Measurements from ENCODE around the gene WASF3. TPM values are rescaled to one million over a fixed set of nuclear protein-coding genes. Genes with fewer than 3 reads are reported as not detected.

WASF3 gene
- total RNA-seq, 4 donors from 2014 or later: 5.9 to 37.5 (median 12.5) TPM

DNA sequence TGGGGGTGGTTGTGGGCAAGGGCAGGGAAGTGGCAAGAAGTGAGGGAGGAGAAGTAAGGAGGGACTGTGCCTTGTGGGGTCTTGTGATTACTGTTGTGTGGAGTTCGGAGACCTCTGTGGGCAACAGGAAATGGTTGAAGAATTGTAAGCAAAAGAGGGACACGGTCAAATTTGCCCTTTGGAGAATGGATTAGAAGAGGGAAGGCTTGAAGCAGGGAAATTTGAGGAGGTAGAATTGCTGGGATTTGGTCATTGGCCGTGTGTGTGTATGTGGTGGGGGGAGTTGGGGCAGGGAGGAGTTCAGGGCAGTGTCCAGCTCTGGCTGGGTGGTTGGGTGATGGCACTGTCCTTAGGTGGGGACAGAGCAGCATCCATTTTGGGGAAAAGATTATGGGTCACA lies 3.6 kb downstream of the WASF3 start:
- TF ChIP-seq, protein P1, sequence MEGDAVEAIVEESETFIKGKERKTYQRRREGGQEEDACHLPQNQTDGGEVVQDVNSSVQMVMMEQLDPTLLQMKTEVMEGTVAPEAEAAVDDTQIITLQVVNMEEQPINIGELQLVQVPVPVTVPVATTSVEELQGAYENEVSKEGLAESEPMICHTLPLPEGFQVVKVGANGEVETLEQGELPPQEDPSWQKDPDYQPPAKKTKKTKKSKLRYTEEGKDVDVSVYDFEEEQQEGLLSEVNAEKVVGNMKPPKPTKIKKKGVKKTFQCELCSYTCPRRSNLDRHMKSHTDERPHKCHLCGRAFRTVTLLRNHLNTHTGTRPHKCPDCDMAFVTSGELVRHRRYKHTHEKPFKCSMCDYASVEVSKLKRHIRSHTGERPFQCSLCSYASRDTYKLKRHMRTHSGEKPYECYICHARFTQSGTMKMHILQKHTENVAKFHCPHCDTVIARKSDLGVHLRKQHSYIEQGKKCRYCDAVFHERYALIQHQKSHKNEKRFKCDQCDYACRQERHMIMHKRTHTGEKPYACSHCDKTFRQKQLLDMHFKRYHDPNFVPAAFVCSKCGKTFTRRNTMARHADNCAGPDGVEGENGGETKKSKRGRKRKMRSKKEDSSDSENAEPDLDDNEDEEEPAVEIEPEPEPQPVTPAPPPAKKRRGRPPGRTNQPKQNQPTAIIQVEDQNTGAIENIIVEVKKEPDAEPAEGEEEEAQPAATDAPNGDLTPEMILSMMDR (IDR thresholded peaks at IDR 0.05): no peak
- intact Hi-C loops (cut with DNase I; ENCODE audit: low total_unique reads): no loop called here
- H3K4me3 ChIP-seq: no peak overlapping the region
- DNase-seq: no peak
- H3K9me3 ChIP-seq: no peaks in the 10 kb centered on the region
- H3K36me3 ChIP-seq: no peaks in the 10 kb centered on the region
- H3K4me1 ChIP-seq: peaks cover 0 to 4% of the 10 kb centered on the region in 2 donors
- H3K27ac ChIP-seq: no peak overlapping the region
- no peaks in the 10 kb centered on the region for H3K27me3 ChIP-seq

DNA sequence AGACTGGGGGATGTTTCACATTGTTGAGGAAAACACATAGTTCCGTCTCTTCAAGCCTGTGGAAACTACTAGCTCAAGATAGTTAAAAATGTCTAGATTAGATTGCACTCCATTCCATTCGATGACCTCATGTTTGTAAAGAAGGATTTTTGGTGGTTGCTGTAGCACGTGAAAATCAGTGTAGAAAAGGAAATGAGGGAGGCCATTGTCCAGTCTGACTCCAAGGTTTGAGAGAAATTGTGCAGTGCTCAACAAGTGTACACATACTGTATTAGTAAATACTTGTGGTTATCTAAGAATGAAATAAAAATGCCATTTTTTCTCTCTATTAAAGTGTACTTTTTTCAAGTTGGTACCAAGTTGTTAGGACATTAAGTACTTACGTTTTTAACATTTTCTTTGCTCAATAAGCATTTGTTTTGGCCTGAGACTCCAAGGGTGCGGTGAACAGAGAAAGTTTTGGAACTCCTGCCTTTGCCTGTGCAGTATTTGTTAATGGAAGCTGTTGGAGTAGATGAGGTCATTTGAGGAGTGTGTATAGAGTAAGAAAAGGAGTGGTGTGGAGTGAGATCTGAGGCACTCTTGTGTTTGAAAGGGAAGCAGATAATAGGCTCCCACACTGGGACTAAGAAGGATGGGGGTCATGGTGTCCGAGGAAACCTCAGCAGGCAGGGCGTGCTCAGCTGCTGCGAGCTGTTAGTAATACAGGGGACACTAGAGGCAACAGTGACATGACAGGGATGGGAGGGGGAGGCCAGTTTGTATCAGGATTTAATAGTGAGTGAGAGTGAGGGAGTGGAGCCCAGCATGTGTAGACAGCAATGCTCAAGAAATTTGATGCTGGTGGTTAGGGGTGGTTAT lies 4.4 kb downstream of the WASF3 start:
- intact Hi-C loops (cut with DNase I; ENCODE audit: low total_unique reads): no loop called here
- peaks cover 0 to 4% of the 10 kb centered on the region in 2 donors for H3K4me1 ChIP-seq
- DNase-seq: no peak
- H3K36me3 ChIP-seq: no peaks in the 10 kb centered on the region
- no peaks in the 10 kb centered on the region for H3K9me3 ChIP-seq
- H3K27ac ChIP-seq: no peak overlapping the region
- H3K4me3 ChIP-seq: no peak overlapping the region
- TF ChIP-seq POLR2A (IDR thresholded peaks at IDR 0.05): no peak
- TF ChIP-seq, protein P1 (IDR thresholded peaks at IDR 0.05): no peak
- H3K27me3 ChIP-seq: no peaks in the 10 kb centered on the region

DNA sequence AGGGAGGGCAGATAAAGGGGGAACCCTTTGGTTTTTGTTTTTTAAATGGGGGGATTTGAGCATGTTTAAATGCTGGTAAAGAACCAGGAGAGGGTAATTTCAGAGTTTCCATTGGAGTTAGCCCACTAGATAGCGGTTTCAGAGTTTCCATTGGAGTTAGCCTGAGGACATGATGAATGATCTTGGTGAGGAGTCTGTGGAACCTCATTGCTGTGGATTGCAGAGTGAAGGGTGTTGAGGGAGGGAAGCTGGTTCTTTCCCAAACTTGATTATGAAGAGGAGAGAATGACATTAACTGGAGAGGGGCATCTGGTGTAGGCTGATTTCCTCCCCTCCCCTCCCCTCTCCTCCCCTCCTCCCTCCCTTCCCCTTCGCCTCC lies 5.0 kb downstream of the WASF3 start:
- Histone ChIP-seq H3K4me1 (peaks cover 0 to 4% of the 10 kb centered on the region in 2 donors), H3K36me3 (no peaks in the 10 kb centered on the region), H3K27ac (no peak overlapping the region), H3K4me3 (no peak overlapping the region), H3K9me3 (no peaks in the 10 kb centered on the region), H3K27me3 (no peaks in the 10 kb centered on the region)
- no peak for DNase-seq
- intact Hi-C loops (cut with DNase I; ENCODE audit: low total_unique reads): no loop called here
- TF ChIP-seq, protein P1 (IDR thresholded peaks at IDR 0.05): no peak
- no peak for TF ChIP-seq POLR2A (IDR thresholded peaks at IDR 0.05)

DNA sequence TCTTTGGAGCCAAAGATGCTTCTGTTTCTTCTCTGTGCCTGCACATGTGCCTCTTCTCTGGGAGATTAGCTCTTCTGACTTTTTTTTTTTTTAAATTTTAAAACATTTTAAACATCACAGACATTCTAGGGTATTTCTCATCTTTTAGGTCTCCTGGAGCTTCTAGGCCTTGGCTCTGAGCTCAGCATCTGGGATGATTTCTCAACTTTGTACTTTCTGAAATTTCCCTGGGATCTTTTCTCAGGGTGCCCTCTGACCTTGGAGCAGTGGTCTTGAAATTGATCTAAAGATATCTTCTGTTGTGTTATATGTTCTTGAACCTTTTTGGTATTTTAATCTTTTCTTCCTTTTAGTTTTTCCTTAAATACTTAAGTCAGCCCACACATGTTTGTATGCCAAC lies 6.2 kb downstream of the WASF3 start:
- DNase-seq: no peak
- Histone ChIP-seq H3K9me3 (no peaks in the 10 kb centered on the region), H3K27ac (no peak overlapping the region), H3K4me3 (no peak overlapping the region), H3K36me3 (no peaks in the 10 kb centered on the region), H3K4me1 (peaks cover 0 to 4% of the 10 kb centered on the region in 2 donors), H3K27me3 (no peaks in the 10 kb centered on the region)
- no peak for TF ChIP-seq POLR2A (IDR thresholded peaks at IDR 0.05)
- TF ChIP-seq, protein P1 (IDR thresholded peaks at IDR 0.05): no peak
- intact Hi-C loops (cut with DNase I; ENCODE audit: low total_unique reads): no loop called here

DNA sequence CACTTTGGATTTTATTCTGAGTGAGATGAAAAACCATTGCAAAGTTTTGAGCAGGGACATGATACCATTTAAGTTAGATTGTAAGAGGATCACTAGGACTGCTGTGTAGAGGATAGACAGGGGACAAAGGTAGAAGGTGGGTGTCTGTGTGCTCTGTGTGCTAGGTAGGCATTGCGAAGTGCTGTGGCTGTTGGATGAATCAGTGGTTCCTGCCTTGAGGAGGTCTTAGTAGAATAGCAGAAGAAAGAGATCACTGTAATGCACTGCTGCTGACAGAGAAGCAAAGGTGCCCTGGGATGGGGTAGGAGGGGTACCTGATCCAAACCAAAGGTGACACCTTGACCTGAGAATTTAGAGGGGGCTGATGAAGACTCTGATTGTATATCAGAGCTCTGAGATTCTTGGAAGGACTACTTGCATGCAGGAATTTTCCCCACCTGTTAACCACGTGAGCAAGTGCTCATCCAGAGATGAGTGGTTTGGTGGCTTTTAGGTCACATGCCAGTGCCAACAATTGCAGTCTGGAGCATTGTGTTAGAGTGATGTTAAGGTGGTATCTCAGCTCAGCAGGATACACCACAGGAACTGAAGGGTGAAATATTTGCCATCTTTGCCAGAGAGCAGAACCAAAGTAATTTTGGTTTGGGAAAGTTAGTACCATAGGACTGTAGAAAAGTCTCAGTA lies 10.8 kb downstream of the WASF3 start:
- no peak for DNase-seq
- Histone ChIP-seq H3K27me3 (no peaks in the 10 kb centered on the region), H3K4me1 (no peaks in the 10 kb centered on the region), H3K36me3 (no peaks in the 10 kb centered on the region), H3K4me3 (no peak overlapping the region), H3K9me3 (no peaks in the 10 kb centered on the region), H3K27ac (no peak overlapping the region)
- TF ChIP-seq, protein P1 (IDR thresholded peaks at IDR 0.05): no peak
- TF ChIP-seq POLR2A (IDR thresholded peaks at IDR 0.05): no peak
- intact Hi-C loops (cut with DNase I; ENCODE audit: low total_unique reads): no loop called here
